HG03520 (cell line): Measurements from ENCODE around the gene JUND.

Experiments used
- ATAC-seq: cut with Tn5 transposase; IDR thresholded peaks from one replicate; pipeline ENCODE4 v1.9.1; 2021; ENCODE audit warnings: mild to moderate bottlenecking, moderate library complexity; ENCODE audit not compliant: unreplicated experiment

JUND gene

GRCh38 chr19:18308948-18309325 lies 27.5 kb upstream of the JUND start:
- no peak for ATAC-seq

GRCh38 chr19:18308051-18308947 lies 26.9 kb upstream of the JUND start:
- no peak for ATAC-seq

GRCh38 chr19:18307271-18307681 lies 25.9 kb upstream of the JUND start:
- ATAC-seq, result no peak

- no peak for ATAC-seq
These were observed 25.5 kb upstream of the JUND start for GRCh38 chr19:18306888-18307260.

- ATAC-seq, result no peak
These were observed 24.9 kb upstream of the JUND start for GRCh38 chr19:18306209-18306887.

GRCh38 chr19:18304458-18305310 lies 23.3 kb upstream of the JUND start:
- no peak for ATAC-seq

- no peak for ATAC-seq
These were observed 22.7 kb upstream of the JUND start for GRCh38 chr19:18304208-18304457.

- ATAC-seq, result no peak
These were observed 20.3 kb upstream of the JUND start for GRCh38 chr19:18301718-18302111.

- ATAC-seq, result no peak
These were observed 19.7 kb upstream of the JUND start for GRCh38 chr19:18300930-18301717.

GRCh38 chr19:18299654-18300053 lies 18.2 kb upstream of the JUND start:
- ATAC-seq, result no peak

GRCh38 chr19:18298601-18299000 lies 17.2 kb upstream of the JUND start:
- ATAC-seq, result no peak

GRCh38 chr19:18297308-18297707 lies 15.9 kb upstream of the JUND start:
- ATAC-seq, result no peak

- no peak for ATAC-seq
These were observed 13.6 kb upstream of the JUND start for GRCh38 chr19:18295034-18295451.

GRCh38 chr19:18294467-18294864 lies 13.0 kb upstream of the JUND start:
- no peak for ATAC-seq

- ATAC-seq, result no peak
These were observed 12.4 kb upstream of the JUND start for GRCh38 chr19:18293642-18294466.

- ATAC-seq, result no peak
These were observed 11.6 kb upstream of the JUND start for GRCh38 chr19:18292810-18293641.

- peak; percentile 2 for ATAC-seq
These were observed 11.0 kb upstream of the JUND start for GRCh38 chr19:18292462-18292809.

- peak; percentile 35 for ATAC-seq
These were observed 10.4 kb upstream of the JUND start for GRCh38 chr19:18291590-18292461.
